HK-2 (cell line): Measurements from ENCODE around the gene ZNF331.
"Not testable (repeated sequence)": the region's sequence is repeated elsewhere in the genome, so short reads cannot be mapped to it uniquely, and the experiment has no call there.

Experiments
- DNase-seq: peaks from one replicate; pipeline ENCODE4 v3.0.0-alpha.2; 2018; ENCODE audit not compliant: unreplicated experiment

ZNF331 gene

DNA sequence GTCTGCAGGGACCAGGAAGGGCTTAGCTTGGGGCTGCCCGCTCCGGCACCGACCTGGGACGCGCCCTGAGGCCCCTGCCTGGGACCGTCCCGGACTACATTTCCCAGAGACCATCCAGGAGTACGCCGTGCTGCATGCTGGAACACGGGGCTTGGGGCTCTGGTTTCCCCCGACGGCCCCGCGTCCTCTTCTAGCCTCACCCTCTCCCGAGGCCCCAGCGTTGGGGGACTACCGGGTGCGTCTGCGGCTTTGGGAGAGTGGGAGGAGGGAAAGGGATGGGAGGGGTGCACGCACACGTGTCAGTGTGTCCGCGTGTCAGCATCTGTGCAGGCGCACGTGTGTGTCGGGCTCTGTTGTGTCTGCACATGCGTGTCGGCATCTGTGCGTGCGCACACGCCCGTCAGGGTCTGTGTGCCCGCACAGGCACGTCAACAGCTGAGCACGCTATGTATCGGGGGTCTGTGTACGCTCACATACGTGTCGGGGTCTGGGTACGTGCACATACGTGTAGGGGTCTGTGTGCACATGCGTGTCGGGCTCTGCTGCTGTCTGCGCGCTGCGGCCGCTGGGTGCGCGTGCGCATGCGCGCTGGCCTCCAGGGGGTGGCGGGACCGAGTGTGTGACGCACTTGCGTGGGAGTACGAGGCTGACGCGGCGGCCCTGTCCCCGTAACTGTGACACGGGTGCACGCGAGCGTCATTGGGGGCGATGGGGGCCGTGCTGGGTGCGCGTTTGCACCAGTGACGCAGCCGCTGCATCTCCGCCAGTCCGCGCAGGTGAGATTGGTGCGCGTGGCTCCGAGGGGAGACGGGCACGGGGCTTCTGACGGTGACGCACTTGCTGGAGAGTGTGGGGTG lies at the start of gene ZNF331:
Gene ZNF331, plus strand, starts transcription at position 625 of the 857 bp plus-strand sequence. CDS start 31,232 bp downstream, outside the sequence.
- DNase-seq: peak; percentile 61

DNA sequence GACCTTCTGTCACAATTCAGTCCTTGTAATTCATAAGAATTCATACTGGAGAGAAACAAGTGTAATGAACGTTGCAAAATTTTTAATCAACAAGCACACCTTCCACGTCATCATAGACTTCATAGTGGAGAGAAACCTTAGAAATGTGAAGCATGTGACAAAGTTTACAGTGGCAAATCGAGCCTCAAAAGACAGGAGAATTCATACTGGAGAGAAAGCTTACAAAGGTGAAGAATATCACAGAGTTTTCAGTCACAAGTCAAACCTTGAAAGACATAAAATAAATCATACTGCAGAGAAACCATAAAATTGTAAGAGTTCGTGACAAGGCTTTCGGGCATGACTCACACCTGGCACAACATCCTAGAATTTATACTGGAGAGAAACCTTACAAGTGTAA lies 45.8 kb upstream of the ZNF331 start:
- no peak for DNase-seq

DNA sequence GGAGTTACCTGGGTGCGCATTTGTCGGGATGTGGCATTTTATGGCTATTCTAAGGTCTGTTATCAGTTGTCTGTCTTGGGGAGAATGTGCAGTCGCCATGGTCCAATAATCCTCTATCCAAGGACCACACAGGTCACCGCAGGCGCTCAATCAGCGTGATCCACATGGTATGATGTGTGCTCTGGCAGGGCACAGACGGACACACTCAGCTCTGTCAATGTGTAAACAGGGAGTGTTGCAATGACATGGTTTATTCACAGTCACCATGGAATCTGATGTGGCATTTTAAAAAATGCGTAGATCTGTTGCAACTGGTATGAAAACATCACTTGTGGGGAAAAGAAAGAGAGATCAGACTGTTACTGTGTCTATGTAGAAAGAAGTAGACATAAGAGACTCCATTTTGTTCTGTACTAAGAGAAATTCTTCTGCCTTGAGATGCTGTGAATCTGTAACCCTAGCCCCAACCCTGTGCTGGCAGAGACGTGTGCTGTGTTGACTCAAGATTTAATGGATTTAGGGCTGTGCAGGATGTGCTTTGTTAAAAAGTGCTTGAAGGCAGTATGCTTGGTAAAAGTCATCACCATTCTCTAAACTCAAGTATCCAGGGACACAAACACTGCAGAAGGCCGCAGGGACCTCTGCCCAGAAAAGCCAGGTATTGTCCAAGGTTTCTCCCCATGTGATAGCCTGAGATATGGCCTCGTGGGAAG lies 40.5 kb upstream of the ZNF331 start:
- DNase-seq: peak; percentile 46

DNA sequence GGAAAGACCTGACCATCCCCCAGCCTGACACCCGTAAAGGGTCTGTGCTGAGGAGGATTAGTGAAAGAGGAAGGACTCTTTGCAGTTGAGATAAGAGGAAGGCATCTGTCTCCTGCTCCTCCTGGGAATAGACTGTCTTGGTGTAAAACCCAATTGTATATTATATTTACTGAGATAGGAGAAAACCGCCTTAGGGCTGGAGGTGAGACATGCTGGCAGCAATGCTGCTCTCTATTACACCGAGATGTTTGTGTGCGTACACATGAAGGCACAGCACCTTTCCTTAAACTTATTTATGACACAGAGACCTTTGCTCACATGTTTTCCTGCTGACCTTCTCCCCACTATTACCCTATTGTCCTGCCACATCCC lies 39.9 kb upstream of the ZNF331 start:
- DNase-seq: not testable (repeated sequence)

DNA sequence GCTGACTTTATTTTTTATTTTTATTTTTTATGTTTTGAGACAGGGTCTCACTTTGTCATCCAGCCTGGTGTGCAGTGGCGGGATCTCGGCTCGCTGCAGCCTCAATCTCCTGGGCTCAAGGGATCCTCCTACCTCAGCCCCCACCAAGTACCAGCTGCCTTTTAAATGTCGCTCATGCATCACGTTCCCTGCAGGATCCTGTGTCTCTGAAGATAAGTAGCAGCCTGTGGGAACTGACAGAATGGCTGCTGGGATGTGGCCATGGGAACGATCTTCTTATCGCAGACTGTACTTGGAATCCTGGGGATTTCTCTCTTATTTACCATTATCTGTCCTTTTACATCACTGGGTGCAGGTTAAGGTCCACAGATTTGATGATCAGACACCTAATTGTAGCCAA lies 34.8 kb upstream of the ZNF331 start:
- DNase-seq: not testable (repeated sequence)

DNA sequence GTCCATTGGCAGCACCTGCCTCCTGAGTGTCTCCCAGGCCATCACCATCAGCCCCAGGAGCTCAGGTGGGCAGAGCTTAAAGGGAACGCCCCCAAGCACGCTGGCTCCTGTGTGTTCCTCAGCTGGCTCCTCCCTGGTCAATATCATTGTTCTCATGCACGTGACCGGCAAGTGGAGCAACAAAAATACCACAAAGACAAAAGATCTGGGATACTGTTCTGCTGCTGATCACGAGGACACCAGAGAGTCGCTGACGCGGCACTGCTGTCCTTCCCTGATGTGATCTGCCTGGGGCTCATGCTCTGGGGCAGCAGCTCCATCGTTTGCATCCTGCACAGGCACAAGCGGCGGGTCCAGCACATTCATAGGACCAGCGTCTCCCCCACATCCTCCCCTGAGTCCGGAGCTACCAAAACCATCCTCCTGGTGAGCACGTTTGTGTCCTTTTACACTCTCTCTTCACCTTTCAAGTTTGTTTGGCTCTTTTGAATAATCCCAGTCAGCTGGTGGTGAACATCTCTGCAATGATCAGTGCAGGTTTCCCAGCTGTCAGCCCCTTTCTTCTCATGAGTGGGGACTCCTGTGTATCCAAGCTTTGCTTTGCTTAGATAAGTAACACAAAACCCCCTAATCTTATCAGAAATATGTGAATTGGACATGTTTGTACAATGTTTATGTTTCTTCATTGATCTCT lies 34.1 kb upstream of the ZNF331 start:
- DNase-seq: not testable (repeated sequence)

DNA sequence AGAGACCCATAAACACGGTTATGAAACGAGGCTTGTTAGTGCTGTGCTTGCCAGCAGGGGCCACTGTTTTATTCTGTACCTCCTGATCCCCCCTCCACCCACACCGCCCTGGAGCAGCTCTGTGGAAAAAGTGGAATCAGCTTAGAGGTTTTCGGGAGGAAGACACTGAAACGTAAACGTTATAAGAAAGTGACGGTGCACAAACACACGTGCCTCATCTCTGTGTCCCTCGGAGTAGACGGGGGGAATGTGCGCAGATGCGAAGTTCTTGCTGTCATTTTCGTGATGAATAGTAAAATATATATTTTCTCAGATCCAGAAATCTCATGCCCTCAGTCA lies 33.6 kb upstream of the ZNF331 start:
- DNase-seq: not testable (repeated sequence)

DNA sequence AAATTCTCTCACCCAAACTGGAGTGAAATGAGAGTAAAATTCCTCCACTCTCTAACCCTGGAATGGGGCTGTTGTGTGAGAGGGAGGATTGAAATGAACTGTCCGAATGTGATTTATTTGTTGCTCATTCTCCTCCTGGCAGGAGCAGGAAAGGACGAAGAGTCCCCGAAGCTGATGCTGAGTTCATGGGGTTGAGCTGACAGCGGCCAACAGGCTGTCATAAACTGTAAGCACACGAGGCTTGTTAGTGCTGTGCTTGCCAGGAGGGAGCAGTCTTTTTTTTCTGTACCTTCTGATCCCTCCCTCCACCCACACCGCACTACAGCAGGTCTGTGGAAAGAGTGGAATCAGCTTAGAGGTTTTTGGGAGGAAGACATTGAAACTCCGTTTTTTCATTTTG lies 33.1 kb upstream of the ZNF331 start:
- DNase-seq: no peak

DNA sequence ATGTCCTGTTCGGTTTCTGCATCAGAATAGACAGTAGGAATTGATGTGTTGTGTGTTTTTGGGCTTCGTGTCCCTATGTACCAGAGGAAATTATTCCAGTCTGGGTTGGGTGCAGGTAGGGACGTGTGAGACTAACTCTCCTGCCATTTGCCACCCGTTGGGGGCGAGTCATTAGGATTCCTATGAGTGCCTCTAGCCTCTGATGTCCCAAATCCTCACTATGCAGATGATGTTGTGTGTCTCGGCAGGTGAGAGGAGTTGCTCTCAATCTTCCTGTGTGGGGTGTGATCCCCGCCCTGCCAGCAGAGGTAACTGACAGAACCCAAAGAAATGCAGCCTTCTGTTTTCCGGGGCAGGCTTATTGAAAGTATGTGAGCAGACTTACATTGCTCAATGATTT lies 31.2 kb upstream of the ZNF331 start:
- no peak for DNase-seq

DNA sequence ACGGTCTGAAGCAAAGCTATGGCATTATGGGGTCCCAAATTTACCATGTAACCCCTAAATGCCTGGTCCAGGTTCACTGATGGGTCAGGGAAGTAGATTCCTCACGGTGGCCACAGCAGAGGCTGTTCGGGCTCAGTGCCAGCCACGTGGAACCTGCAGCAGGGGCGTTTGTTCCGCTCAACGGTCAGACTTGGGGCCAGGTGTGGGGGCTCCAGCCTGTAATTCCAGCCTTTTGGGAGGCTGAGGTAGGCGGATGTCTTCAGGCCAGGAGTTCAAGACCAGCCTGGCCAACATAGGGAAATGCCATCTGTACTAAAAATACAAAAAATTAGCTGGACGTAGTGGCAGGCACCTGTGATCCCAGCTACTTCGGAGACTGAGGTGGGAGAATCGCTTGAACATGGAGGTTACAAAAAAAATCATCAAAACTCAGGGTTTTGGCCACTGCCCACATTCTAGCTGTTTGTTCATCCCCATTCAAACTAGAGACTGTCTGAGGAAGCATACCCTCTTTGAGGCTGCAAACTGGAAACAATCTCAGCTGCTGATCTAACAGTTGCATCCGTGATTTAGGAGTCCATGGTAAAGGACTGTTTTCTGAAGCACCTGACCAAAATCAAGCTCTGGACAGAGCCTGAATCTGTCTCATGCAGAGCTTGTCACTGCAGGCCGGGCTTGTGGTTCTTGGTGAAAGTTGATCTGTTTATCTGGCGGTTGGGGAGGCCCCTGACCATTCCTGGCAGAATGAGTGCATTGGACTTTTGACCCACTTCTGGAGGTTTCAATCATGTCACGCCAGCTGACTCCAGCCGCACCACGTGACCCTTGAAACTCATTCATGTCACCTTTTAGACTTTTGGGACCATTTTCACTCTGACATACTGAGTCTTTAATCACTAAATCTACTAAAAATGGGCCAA lies 30.2 kb upstream of the ZNF331 start:
- peak; percentile 9 for DNase-seq

DNA sequence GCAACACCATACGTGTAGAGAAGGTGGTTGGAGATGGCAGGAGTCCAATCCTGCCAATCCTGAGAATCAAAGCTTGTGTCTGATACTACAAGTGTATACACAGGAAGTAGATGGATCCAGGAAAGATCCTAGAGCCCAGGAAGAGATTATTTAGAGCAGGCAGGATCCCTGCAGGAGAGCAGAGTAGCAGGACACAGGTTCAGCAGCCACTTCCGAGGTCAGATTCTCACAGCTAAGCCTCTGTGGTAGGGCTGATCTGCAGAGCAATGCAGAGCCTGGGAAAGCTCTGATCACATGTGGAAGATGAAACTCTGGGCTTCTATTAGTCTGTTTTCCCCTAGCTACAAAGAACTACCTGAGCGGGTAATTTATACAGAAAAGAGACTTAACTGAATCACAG lies 28.5 kb upstream of the ZNF331 start:
- DNase-seq: no peak

DNA sequence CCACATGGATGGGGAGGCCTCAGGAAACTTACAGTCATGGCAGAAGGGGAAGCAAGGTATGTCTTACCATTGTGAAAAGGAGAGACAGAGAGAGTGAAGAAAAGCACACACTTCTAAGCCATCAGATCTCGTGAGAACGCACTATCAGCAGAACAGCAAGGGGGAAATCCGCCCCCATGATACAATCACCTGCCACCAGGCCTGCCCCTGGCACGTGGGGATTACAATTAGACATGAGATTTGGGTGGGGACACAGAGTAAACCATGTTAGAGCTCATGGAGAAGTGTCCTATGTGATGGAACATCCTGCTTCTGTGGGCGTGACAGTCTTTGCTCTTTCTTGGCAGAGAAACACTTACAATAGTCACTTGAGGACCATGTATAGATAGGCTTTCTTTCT lies 28.1 kb upstream of the ZNF331 start:
- DNase-seq: no peak

DNA sequence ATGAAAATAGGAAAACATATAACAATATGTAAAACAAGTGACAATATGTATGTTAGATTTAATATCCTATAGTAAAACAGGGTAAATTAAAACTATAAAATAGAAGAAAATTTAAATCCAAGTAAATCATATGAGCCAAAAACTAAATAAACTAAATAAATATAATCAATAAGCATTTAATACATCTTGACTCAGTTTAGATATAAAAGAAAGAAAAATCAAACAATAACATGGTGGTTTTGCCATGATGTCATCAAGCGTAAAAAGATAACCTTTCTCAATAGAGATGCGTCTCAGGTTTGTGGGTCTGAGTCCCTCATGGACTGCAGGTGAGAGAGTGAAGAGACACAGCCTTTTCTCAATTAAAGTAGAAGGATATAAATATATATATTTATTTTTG lies 26.6 kb upstream of the ZNF331 start:
- DNase-seq: no peak

DNA sequence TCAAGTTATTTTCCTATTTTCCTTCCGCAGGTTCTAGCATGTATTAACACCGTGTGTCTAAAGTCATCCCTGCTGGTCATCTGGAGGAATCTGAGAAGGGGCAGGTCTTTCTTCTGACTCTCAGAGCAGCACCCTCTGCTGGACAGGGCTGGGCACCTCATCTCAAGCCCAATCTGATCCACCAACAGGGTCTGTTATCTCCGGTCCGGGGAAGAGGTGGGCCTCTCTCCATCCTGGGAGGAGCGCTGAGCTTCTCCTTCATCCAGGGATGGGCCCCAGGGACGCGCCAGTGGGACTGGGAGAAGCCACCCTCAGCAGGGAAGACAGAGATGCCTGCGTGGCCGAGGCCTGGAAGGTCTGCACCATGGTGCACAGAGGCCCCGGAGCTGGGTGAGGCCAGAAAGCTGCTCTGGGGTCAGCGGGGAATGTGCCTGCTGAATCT lies 26.0 kb upstream of the ZNF331 start:
- DNase-seq: peak; percentile 13

DNA sequence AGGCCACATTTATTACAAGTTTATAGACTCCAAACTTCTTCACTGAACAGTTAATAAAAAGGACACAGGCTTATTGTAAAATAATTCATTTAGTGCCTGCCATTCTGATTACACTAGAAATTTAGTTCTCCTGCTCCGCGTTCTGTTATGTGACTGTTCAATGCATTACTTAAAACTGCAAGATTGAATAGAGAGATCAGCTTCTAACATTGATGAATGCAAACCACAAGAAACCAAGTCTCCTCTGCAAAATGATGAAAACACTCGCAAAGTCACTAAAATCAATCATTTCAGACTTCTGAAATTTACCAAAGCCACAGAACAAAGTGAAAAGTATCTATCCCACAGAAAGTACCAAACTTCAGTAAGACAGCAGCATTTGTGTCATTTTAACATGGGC lies 22.9 kb upstream of the ZNF331 start:
- DNase-seq: not testable (repeated sequence)

DNA sequence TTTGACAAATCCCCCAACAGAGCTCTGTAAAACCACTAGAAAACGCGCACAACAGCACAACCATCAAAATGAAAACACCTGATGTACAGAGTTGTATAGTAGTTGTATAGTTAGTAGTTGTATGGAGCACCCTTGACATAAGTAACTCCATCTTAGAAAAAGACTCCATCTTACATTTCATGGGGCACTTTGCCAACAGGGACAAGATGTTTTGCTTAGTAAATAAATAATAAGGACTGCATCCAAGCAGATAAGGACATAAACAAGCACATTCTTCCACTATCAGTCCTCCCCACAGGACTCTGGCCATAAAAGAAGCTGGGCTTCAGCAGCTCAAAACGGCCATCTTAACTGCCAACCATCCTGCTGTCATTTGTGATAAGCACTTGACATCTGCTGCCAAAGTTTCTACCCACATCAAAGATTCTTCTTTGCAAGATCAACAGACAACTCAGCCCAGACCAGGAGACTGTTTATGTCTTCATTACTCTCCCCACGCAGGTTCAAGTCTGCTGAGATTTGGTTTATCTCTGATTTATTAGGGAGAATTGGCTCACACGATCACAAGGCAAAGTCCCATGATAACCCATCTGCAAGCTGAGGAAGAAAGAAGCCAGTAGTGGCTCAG lies 20.7 kb upstream of the ZNF331 start:
- DNase-seq: no peak

DNA sequence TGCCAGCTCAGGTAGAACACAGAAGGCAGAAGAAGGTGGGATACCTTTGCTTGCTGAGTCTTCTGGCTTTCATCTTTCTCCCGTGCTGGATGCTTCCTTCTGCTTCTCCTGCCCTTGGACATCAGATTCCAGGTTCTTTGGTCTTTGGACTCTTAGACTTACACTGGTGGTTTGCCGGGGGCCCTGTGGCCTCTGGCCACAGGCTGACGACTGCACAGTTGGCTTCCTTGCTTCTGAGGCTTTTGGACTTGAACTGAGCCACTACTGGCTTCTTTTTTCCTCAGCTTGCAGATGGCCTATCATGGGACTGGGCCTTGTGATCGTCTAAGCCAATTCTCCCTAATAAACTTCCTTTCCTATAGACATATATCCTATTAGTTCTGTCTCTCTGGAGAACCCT lies 19.8 kb upstream of the ZNF331 start:
- DNase-seq: no peak

DNA sequence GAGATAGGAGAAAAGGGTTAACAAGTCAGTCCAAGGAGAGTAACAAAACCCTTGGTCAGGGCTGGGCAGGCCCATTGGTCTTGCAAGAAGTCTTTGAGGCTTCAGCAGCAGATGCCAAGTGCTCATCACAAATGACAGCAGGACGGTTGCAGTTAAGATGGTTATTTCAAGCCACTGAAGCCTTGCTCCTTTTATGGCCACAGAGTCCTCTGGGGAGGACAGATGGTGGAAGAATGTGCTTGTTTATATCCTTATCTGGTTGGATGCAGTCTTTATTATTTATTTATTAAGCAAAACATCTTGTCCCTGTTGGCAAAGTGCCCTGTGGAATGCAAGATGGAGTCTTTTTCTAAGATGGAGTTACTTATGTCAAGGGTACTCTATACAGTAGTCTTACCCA lies 19.2 kb upstream of the ZNF331 start:
- no peak for DNase-seq

DNA sequence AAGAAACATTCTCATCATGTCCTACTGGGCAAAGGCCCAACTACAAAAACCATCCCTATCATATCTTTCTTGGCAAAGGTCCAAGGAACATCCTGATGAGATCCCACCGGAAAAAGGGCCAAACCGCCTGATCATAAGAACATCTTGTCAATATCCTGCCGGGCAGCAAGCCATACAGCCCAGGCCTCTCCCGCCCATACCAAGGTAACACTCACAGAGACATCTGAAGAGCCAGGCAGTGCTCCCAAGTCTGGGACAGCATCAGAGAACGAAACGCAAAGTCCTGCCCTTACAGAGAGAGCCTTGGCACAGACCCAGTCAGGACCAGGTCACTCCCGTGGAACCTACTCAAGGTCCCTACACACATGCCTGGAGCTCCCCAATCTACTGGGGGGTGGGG lies 18.5 kb upstream of the ZNF331 start:
- no peak for DNase-seq

DNA sequence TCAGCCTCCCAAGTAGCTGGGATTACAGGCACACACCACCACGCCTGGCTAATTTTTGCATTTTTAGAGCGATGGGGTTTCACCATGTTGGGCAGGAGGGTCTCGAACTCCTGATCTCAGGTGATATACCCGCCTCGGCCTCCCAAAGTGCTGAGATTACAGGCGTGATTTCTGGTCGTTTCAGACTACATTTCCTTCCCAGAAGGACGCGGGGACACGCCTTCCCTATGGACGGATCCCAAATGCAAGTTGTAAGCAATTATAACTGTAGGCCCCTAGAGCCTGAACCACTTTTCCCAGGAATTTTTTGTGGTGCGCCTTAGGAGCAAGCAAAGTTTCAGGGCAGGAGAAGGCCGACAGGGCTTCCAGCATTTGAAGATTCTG lies 17.8 kb upstream of the ZNF331 start:
- no peak for DNase-seq
